LNCaP clone FGC (cell line): ENCODE measurements around the gene JAK3.

Experiments
- DNase-seq: peaks from one replicate; pipeline ENCODE4 v3.0.0-alpha.2; 2011; ENCODE audit warnings: low read depth
- H3K4me3 ChIP-seq: 2 replicates; pipeline ENCODE4 v1.5.1; 2011; ENCODE audit warnings: mild to moderate bottlenecking, low read depth, low read length, control low read depth
- CTCF ChIP-seq: IDR thresholded peaks from 2 replicates; pipeline ENCODE4 v1.5.1; 2012; ENCODE audit warnings: mild to moderate bottlenecking; ENCODE audit not compliant: control insufficient read depth, insufficient read depth; ENCODE audit errors: extremely low read depth

JAK3 gene

DNA sequence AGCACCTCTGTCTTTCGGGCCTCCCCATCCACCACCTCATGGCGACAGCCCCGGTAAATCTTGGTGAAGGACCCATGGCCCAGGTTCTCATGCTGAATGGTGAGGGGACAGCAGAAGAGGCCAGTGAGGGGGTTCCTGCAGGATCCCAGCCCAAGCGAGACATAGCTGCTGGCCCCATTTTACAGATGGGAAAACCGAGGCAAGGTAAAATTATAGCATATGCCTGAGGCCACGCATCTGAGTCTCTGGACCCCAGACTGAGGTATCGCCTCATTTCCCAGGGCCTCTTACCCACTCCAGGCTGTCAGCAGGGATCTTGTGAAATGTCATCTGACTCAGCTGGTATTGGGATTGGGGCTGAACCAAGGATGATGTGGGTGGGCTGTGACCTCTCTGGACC, 9.8 kb downstream of the JAK3 start:
- no peak overlapping the region for H3K4me3 ChIP-seq

DNA sequence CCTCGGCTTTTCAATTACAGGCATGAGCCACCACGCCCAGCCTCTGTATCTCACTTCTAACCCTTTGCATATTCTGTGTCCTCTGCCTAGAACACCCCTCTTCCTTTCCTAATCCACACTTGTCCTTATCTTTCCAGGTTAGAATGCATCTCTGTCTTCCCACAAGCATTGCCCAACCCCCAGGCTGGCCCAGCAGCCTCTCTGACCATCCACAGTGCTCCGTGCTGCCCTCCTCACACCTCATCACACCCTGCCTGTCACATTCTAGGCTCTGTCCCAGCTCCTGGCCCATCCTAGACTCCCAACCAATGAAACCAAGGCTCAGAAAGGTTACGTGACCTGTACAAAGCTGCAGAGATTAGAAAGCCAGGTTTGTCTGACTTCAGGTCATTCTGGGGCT, 11.3 kb downstream of the JAK3 start:
- no peak for DNase-seq
- no peak overlapping the region for H3K4me3 ChIP-seq
- no peak for TF ChIP-seq CTCF

More for the DNA sequence above, 9.8 kb downstream of the JAK3 start:
- DNase-seq, result no peak
- no peak for TF ChIP-seq CTCF

- DNase-seq, result no peak
- no peak overlapping the region for H3K4me3 ChIP-seq
- TF ChIP-seq CTCF, result no peak
These were observed 12.4 kb downstream of the JAK3 start for GRCh38 chr19:17835182-17836006.

- H3K4me3 ChIP-seq, result no peak overlapping the region
- no peak for DNase-seq
- TF ChIP-seq CTCF, result no peak
These were observed 13.2 kb downstream of the JAK3 start for GRCh38 chr19:17834350-17835181.

DNA sequence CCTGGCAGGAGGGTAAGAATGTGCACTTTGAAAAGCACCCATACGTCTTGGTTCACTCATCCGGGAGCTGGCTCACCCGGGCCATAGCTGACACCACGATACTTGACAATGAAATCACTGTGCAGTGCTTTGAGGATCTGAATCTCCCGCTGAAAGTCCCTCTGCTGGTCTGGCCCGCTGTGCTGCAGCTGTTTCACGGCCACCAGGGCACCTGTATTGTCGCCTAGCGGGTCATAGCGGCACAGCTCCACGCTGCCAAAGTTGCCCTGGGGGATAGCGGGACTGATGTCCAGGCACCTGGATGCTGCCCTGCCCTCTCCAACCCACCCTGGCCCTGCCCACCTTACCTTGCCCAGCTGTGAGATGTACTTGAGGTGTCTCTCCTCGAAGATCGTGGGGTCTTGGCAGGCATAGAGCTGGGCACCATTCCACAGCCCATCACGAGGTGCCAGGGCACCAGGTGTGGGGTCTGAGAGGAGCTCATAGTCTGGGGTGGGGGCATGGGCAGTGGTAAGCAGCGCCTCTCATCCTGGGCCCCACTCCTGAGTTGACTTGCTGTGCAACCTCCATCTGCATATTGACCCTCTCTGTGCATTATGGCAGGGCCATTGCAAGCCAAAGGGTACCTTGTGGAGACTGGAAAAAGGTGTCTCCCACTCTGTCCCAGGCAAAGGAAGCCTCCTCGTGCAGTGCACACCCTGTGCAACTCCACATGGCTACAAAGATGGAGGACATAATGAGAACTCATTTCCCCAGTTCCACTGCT, 15.2 kb downstream of the JAK3 start:
- TF ChIP-seq CTCF, result no peak
- no peak overlapping the region for H3K4me3 ChIP-seq
- no peak for DNase-seq

DNA sequence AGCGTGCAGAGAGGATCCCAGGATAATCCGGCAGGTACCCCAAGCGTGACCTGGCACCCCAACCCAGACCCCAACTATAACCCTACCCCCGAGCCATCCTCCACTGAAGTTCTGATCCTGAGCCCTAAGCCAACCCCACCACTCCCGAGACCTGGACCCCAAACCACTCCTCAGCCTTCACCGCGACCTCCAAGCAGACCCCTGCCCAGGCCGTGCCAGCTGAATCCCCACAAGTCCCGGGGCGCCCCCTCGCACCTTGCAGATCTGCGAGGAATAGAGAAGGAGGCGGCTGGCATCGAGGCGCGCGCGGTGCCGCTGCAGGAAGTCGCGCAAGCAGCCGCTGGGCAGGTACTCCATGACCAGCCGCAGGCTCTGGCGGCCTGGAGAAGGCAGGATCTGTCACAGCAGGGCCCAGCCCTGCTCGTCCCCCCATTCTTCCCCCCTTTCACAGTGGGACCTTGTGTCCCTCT, 16.3 kb downstream of the JAK3 start:
- no peak for DNase-seq
- H3K4me3 ChIP-seq, result no peak overlapping the region
- TF ChIP-seq CTCF, result no peak
